GM21381 (cell line): Measurements from ENCODE around the gene CYP11A1.

ENCODE experiments used
- ATAC-seq: cut with Tn5 transposase; IDR thresholded peaks from one replicate; pipeline ENCODE4 v1.9.1; 2021; ENCODE audit warnings: mild to moderate bottlenecking, moderate library complexity; ENCODE audit not compliant: unreplicated experiment

The CYP11A1 gene

GRCh38 chr15:74305687-74306086 is 61.8 kb downstream of the CYP11A1 start:
- no peak for ATAC-seq

DNA sequence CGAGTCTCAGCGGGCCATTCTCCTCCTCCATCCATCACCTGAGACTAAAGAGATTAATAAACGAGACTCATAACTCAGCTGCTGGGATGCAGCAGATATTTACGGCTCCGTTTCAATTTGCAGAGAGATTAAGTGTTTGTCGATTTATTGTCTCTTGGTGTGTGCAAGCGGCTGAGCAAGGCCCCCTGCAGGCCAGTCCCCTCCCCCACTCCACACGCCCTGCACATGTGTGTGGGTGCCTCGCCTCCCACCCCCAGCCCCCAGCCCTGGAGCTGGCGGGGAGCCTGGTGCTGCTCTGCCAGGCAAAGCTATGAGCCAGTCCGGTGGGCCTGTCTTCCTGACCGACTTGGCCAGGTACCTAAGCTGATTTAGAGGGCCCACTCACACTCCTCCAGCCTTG is 63.0 kb downstream of the CYP11A1 start:
- ATAC-seq: no peak

- ATAC-seq: no peak
These were observed 63.6 kb downstream of the CYP11A1 start for GRCh38 chr15:74303741-74304309.

DNA sequence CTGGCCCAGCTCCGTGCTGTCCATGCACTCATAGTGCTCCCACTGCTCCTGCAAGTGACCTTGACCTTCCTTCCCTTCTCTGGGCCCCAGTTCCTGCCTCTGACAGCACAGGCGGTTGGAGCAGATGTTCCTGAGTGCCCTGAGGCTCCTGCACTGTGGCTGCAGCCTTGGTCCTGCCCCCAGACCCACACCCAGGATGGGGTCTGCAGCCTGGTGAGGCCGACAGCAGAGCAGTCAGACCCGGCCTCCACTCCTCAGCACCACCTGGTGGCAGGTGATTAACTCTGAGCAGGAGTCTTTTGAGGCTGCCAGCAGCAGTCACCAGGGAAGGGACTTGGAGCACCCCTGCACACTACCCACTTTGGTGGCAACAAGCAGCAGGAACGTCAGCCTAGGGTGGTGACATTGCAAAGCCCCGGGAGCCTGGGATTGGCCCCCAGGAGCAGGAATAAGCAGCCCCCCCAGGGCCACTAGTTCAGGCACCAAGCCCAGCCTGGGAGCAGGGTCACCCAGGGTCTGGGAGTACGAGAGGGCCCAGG is 64.6 kb downstream of the CYP11A1 start:
- no peak for ATAC-seq

- ATAC-seq: no peak
These were observed 65.7 kb downstream of the CYP11A1 start for GRCh38 chr15:74301583-74302361.

GRCh38 chr15:74300057-74300795 is 67.2 kb downstream of the CYP11A1 start:
- ATAC-seq: no peak

- no peak for ATAC-seq
These were observed 69.6 kb downstream of the CYP11A1 start for GRCh38 chr15:74297887-74298286.

GRCh38 chr15:74295800-74296199 is 71.6 kb downstream of the CYP11A1 start:
- ATAC-seq: no peak

DNA sequence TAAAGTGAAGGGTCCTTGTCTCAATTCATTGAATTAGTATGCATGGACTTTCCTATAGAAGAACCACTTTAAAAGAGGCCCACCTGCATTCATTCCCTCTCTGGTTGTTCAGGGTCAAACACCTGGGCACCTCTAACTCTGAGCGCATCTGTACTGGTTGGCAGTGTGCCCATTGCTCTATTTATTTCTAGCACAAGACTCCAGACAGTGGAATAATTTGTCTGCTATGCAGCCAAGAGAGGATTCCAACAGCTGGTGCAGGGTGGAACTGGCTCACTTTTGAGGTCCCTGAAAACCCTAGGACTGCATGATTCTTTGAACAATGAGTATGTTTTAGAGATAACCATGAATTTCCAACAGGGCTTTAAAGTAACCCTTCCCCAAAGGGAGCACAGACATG is 73.4 kb downstream of the CYP11A1 start:
- ATAC-seq: no peak

DNA sequence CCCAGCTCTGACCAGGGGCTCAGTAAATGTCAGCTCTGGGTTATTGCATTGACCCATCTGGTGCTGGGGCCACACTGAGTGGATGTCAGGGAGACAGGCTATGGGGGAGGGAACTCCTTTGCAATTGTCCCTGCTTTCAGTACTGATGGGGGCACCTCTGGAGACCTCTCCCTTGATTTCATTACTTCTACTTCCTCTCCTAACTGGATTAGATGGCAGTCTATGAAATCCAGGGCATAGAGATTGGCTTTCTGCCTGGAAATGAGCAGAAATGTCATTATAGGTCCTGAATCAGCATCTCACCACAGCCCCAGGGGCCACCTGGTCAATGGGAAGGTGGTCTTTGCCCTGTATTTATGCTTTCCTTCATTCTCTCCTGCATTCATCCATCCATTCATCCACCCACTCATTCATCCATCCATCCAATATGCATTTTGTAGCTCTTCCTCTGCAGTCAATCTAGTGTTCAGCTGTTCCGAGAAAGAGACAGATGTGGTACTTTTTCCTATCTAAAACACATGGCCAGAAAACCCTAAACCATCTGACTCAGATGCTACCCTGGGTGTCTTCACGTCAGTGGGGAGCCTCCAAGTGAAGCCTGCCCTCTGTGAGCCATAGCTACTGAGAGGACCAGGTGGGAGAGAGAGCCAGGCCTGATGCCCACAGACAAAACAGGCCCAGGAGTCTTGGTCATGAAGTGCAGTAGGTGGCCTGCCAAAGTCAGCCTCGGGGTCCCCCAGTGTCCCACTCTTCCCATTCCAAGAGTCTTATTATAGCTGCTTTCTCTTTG is 74.2 kb downstream of the CYP11A1 start:
- no peak for ATAC-seq

GRCh38 chr15:74291101-74292071 is 76.1 kb downstream of the CYP11A1 start:
- no peak for ATAC-seq

GRCh38 chr15:74290645-74291044 is 76.8 kb downstream of the CYP11A1 start:
- ATAC-seq: no peak

DNA sequence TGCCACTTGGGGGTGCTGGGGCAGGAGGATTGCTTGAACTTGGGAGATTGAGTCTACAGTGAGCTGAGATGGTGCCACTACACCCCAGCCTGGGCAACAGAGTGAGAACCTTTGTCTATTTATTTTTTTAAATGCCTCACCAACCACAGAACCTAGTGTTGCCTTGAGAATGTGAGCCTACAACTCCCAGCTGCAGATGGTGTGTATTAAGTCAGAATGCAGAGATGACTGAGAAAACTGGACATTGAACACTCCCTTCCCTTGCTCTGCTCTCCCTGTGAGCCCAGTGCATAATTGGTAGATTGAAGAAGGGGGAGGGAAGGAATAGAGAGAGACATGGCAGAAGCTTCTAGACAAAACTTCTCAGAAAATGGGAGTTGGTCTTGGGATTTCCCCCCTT is 77.8 kb downstream of the CYP11A1 start:
- ATAC-seq: no peak
